HepG2 (cell line): ENCODE measurements around the gene KRT76. TPM values are rescaled to one million over a fixed set of nuclear protein-coding genes. Genes with fewer than 3 reads are reported as not detected.

ENCODE experiments used
- ATAC-seq: fragments of 200-7000 bp; cut with Tn5 transposase; 3 replicates; pipeline ENCODE4 v1.9.1; 2020; ENCODE audit warnings: mild to moderate bottlenecking, moderate library complexity
- Bru-seq: library from RNA; stranded (reverse); fragments of 400-500 nt; gene quantifications from one replicate; lab custom pipeline; 2021; lab: Mats Ljungman, UMichigan
- BruChase-seq, 2 experiments: library from RNA; stranded (reverse); fragments of 400-500 nt; gene quantifications; one replicate each; lab custom pipeline; 2021; lab: Mats Ljungman, UMichigan
- BruUV-seq: library from RNA; stranded (reverse); fragments of 400-500 nt; replicated peaks from 2 replicates; lab custom pipeline; 2021; lab: Mats Ljungman, UMichigan
- CTCF ChIA-PET: fragments of 300-600 bp; formaldehyde crosslinking; extraction: SDS; loops from one replicate; lab custom pipeline; 2021; ENCODE audit warnings: low total read pairs, inconsistent platforms, low intra/inter-chr PET ratio; lab: Yijun Ruan, JAX
- POLR2A ChIA-PET: fragments of 350-600 bp; sonication (Branson Sonifier 250); formaldehyde crosslinking; loops from one replicate; lab custom pipeline; 2020; ENCODE audit warnings: antibody characterized with exemption, inconsistent platforms; lab: Yijun Ruan, JAX
- DNase-seq: peaks from one replicate; pipeline ENCODE4 v3.0.0-alpha.2; 2015; ENCODE audit warnings: low spot score
- FAIRE-seq: peaks from 3 replicates; lab custom pipeline; 2011; peaks lifted over from hg19 to GRCh38; lab: Jason Lieb, UNC
- H2AFZ ChIP-seq: one replicate; pipeline ENCODE4 v1.6.1; 2011; ENCODE audit warnings: low read length, inconsistent platforms
- H3K27ac ChIP-seq: fragments of 300-600 bp; 3 replicates; pipeline ENCODE4 v1.8.0; 2011; ENCODE audit warnings: mixed run types, mild to moderate bottlenecking, mixed read lengths, low read length, inconsistent platforms; ENCODE audit not compliant: insufficient read depth; ENCODE audit errors: extremely low read length
- H3K27me3 ChIP-seq, 2 experiments: fragments of 200-600 bp in 1 of 2; 2 replicates in 1 of 2; 3 replicates in 1 of 2; pipeline versions ENCODE4 v1.6.0 to v1.8.0; 2011; ENCODE audit warnings: low read length in 2 of 2, mild to moderate bottlenecking in 2 of 2, moderate library complexity in 2 of 2, inconsistent platforms in 1 of 2; ENCODE audit not compliant: insufficient read depth in 2 of 2, control insufficient read depth in 1 of 2
- H3K36me3 ChIP-seq, 2 experiments: fragments of 200-600 bp in 1 of 2; replicated peaks in 1 of 2; 2 replicates in 1 of 2; 3 replicates in 1 of 2; pipeline versions ENCODE4 v1.5.1 to v1.8.0; 2011; ENCODE audit warnings: low read length in 2 of 2, inconsistent platforms in 1 of 2; ENCODE audit not compliant: insufficient read depth in 2 of 2, control insufficient read depth in 1 of 2
- H3K4me1 ChIP-seq: 2 replicates; pipeline ENCODE4 v1.5.1; 2012; ENCODE audit warnings: low read length, inconsistent platforms; ENCODE audit not compliant: insufficient read depth
- H3K4me2 ChIP-seq: 2 replicates; pipeline ENCODE4 v1.6.0; 2011; ENCODE audit warnings: low read depth, low read length, inconsistent platforms
- H3K4me3 ChIP-seq, 3 experiments: fragments of 200-600 bp in 1 of 3; sonication (generic), shearing (Covaris generic) in 1 of 3; replicated peaks in 1 of 3; 2 replicates each; pipeline ENCODE4 v1.5.1; 2011 to 2016; ENCODE audit warnings: low read length in 3 of 3, inconsistent platforms in 2 of 3, low read depth in 2 of 3, mild to moderate bottlenecking in 2 of 3, control low read depth in 1 of 3, mixed read lengths in 1 of 3; ENCODE audit not compliant: insufficient read depth in 1 of 3
- H3K79me2 ChIP-seq: one replicate; pipeline ENCODE4 v1.6.1; 2011; ENCODE audit warnings: low read length, inconsistent platforms; ENCODE audit not compliant: insufficient read depth
- H3K9ac ChIP-seq: 2 replicates; pipeline ENCODE4 v1.6.0; 2011; ENCODE audit warnings: mild to moderate bottlenecking, low read depth, low read length, inconsistent platforms; ENCODE audit not compliant: insufficient read depth
- H3K9me3 ChIP-seq: 2 replicates; pipeline ENCODE4 v1.5.1; 2012; ENCODE audit warnings: mild to moderate bottlenecking, low read length
- H4K20me1 ChIP-seq: 2 replicates; pipeline ENCODE4 v1.6.0; 2011; ENCODE audit warnings: inconsistent platforms, mild to moderate bottlenecking, low read length, moderate library complexity; ENCODE audit not compliant: insufficient read depth
- SIN3B ChIP-seq: fragments of 150-350 bp; IDR thresholded peaks from 2 replicates; pipeline ENCODE4 v1.6.1; 2014; ENCODE audit warnings: low read length
- SSRP1 ChIP-seq: IDR thresholded peaks from 2 replicates; pipeline ENCODE4 v1.6.1; 2016; ENCODE audit warnings: control low read depth
- YY1 ChIP-seq: IDR thresholded peaks from 2 replicates; pipeline ENCODE4 v1.6.1; 2011; ENCODE audit warnings: low read length, low read depth, moderate library complexity, mild to moderate bottlenecking; ENCODE audit not compliant: insufficient read depth, insufficient replicate concordance
- ZNF460 ChIP-seq: sonication (generic); formaldehyde crosslinking; IDR thresholded peaks from 2 replicates; pipeline ENCODE4 v1.5.1; 2020; ENCODE audit warnings: missing genetic modification reagents, mild to moderate bottlenecking, borderline replicate concordance
- ZNF567 ChIP-seq: sonication (generic); formaldehyde crosslinking; IDR thresholded peaks from 2 replicates; pipeline ENCODE4 v1.8.1; 2023; ENCODE audit warnings: mild to moderate bottlenecking, missing genetic modification reagents, borderline replicate concordance
- ZNF766 ChIP-seq: sonication (generic); formaldehyde crosslinking; IDR thresholded peaks from 2 replicates; pipeline ENCODE4 v1.5.0; 2020; ENCODE audit warnings: missing genetic modification reagents, borderline replicate concordance
- WGBS: methylation state at CpG from one replicate; pipeline ENCODE4 v1.1.6; 2017; ENCODE audit warnings: low lambda C conversion rate; 5-methylcytosine and 5-hydroxymethylcytosine counted together
- in situ Hi-C: cut with HindIII; loops from 2 replicates; pipeline ENCODE4 v1.10.0; 2017; ENCODE audit warnings: low pct_unique_long_range_greater_than_20kb; ENCODE audit not compliant: extremely low pct_ligation_motif_present
- intact Hi-C: fragments of 100-400 bp; cut with micrococcal nuclease; formaldehyde crosslinking; loops from one replicate; pipeline ENCODE4 v1.10.0; 2022; ENCODE audit not compliant: unreplicated experiment
- long read RNA-seq, 2 experiments: library from RNA in 1 of 2; library from polyadenylated mRNA in 1 of 2; stranded (forward) in 1 of 2; unstranded in 1 of 2; transcript quantifications; one replicate each; pipeline ENCODE4 v2.0.0, GENCODE V29; 2019 to 2022
- polyA minus RNA-seq, 3 experiments: library from RNA; depleted of rRNA, polyadenylated mRNA; stranded (reverse); fragments of >200 nt; gene quantifications; 2 replicates each; pipeline ENCODE4 v1.2.3, GENCODE V29; 2011; ENCODE audit warnings: low replicate concordance in 1 of 3
- polyA plus RNA-seq, 8 experiments: library from polyadenylated mRNA; depleted of rRNA in 3 of 8; stranded (reverse) in 7 of 8; unstranded in 1 of 8; fragments of >200 nt; fragmentation: Illumina TruSeq in 4 of 8; extraction: Trizol in 4 of 8; gene quantifications; 2 replicates each; pipeline versions ENCODE4 v1.2.1 to v1.2.3, GENCODE V29; 2011 to 2016; ENCODE audit warnings: low read depth in 4 of 8, missing spikeins in 1 of 8, mixed read lengths in 1 of 8; ENCODE audit not compliant: insufficient read depth in 1 of 8
- total RNA-seq, 5 experiments: library from RNA; depleted of rRNA; stranded (reverse); fragments of >200 nt; fragmentation: Illumina TruSeq; extraction: Trizol; gene quantifications; 2 replicates each; pipeline ENCODE4 v1.2.3, GENCODE V29; 2016; ENCODE audit warnings: low read depth in 1 of 5

The KRT76 gene
- total RNA-seq (2016; rRNA removed; fragmentation: Illumina TruSeq; extraction: Trizol), result not detected in 2 replicates
- not detected in 2 replicates for total RNA-seq (2016; cell fraction: cytosol; rRNA removed; fragmentation: Illumina TruSeq; extraction: Trizol; ENCODE audit: low read depth)
- not detected in 2 replicates for total RNA-seq (2016; cell fraction: insoluble cytoplasmic fraction; rRNA removed; fragmentation: Illumina TruSeq; extraction: Trizol)
- total RNA-seq (2016; cell fraction: membrane; rRNA removed; fragmentation: Illumina TruSeq; extraction: Trizol), result not detected in 2 replicates
- total RNA-seq (2016; cell fraction: nucleus; rRNA removed; fragmentation: Illumina TruSeq; extraction: Trizol), result not detected in 2 replicates
- polyA plus RNA-seq (2011; rRNA removed), result not detected in 2 replicates
- polyA plus RNA-seq (2011; cell fraction: cytosol; rRNA removed), result not detected in 2 replicates
- not detected in 2 replicates for polyA plus RNA-seq (2011; cell fraction: nucleus; rRNA removed)
- not detected in 2 replicates for polyA plus RNA-seq (2012)
- not detected in 2 replicates for polyA plus RNA-seq (2016; cell fraction: cytosol; fragmentation: Illumina TruSeq; extraction: Trizol; ENCODE audit: low read depth)
- not detected in 2 replicates for polyA plus RNA-seq (2016; cell fraction: insoluble cytoplasmic fraction; fragmentation: Illumina TruSeq; extraction: Trizol; ENCODE audit: low read depth)
- polyA plus RNA-seq (2016; cell fraction: membrane; fragmentation: Illumina TruSeq; extraction: Trizol; ENCODE audit: low read depth), result not detected in 2 replicates
- polyA plus RNA-seq (2016; cell fraction: nucleus; fragmentation: Illumina TruSeq; extraction: Trizol; ENCODE audit: insufficient read depth, low read depth), result not detected in 2 replicates
- not detected in 2 replicates for polyA minus RNA-seq (2011; rRNA and poly(A)+ RNA removed; ENCODE audit: low replicate concordance)
- not detected in 2 replicates for polyA minus RNA-seq (2011; cell fraction: cytosol; rRNA and poly(A)+ RNA removed)
- polyA minus RNA-seq (2011; cell fraction: nucleus; rRNA and poly(A)+ RNA removed), result not detected in 2 replicates
- not detected for Bru-seq, nascent RNA
- BruChase-seq, experiment 1, labeled RNA remaining after a 6-hour chase, result not detected
- BruChase-seq, experiment 2, labeled RNA remaining after a 2-hour chase, result not detected
- long read RNA-seq, experiment 1, result 0 reads
- long read RNA-seq, experiment 2, result 0 reads

GRCh38 chr12:52776913-52777395 lies at the start of gene KRT76:
TSS of gene KRT76 (minus strand) at chr12:52777345. CDS start at chr12:52777291, 54 bp downstream.
- ChIA-PET POLR2A (no interaction called here), CTCF (no interaction called here)
- no peak within 1 kb of the TSS for H3K9ac ChIP-seq
- FAIRE-seq (no peak), ATAC-seq (no peak), DNase-seq (no peak)
- no peaks in the 10 kb centered on the region for H3K9me3 ChIP-seq
- no TSS peak for BruUV-seq
- H3K27ac ChIP-seq, result no peak within 1 kb of the TSS
- H3K36me3 ChIP-seq, result no peaks in the 10 kb centered on the region
- no peak within 1 kb of the TSS for H3K4me3 ChIP-seq
- H4K20me1 ChIP-seq, result no peaks in the 10 kb centered on the region
- intact Hi-C loops, result no loop called here
- TF ChIP-seq ZNF460 (CRISPR knock-in tag) (no peak), ZNF567 (CRISPR knock-in tag) (no peak), ZNF766 (CRISPR knock-in tag) (no peak), SSRP1 (no peak), YY1 (no peak), SIN3B (no peak)
- in situ Hi-C loops, result no loop called here
- no peaks in the 10 kb centered on the region for H3K4me1 ChIP-seq
- H3K4me2 ChIP-seq, result no peak within 1 kb of the TSS
- no peaks in the 10 kb centered on the region for H3K79me2 ChIP-seq
- H2AFZ ChIP-seq, result no peak within 1 kb of the TSS
- H3K27me3 ChIP-seq, result peaks cover 0 to 26% of the 10 kb centered on the region in 2 experiments; a peak in 4 of 5 replicates
- WGBS, result 17% methylated on average over 3 of the region's 8 CpGs
